COLO668 (cell line): Measurements from ENCODE around the gene PGLYRP1.

Experiments
- DNase-seq: peaks from one replicate; lab custom pipeline; 2025; ENCODE audit not compliant: unreplicated experiment; lab: John Stamatoyannopoulos, UW

The PGLYRP1 gene

DNA sequence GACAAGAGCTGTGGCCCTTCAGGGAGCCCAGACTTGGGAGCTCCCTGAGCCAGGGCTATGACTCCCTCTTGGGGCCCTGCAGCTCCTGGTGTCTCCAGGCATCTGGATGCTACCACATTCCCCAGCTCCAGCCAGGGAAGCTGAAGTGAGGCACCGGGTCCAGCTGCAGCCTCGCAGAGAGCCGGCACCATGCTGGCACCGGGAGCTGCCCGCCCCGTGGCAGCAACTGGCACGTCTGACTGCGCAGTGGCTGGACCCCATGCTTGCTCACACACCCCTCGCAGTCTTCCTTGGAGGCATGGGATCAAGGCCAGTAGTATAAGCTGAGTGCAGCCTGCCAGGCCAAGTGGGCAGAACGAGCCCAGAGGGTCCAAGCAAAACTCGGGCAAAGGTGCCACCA lies 10.5 kb upstream of the PGLYRP1 start:
- no peak for DNase-seq

DNA sequence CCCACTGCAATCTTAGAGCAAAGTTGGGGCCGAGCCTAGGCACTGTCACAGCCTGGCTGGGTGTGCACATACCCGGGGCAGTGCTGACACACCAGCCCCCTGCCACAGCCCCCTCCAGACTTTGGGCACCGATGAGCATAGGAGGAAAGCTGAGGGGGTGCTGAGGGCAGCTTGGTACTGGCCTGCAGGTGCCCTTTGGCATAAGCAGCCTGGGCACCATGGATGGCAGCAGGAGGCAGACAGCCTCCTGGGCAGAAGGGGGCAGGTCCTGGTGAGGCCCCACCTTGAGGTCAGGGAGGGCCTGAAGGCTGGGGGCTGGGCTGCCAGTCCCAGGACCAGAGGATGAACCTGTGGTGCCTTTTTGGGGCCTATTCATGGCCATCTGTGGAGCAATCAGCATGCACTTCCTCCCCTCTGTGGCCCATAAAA lies 9.8 kb upstream of the PGLYRP1 start:
- no peak for DNase-seq

DNA sequence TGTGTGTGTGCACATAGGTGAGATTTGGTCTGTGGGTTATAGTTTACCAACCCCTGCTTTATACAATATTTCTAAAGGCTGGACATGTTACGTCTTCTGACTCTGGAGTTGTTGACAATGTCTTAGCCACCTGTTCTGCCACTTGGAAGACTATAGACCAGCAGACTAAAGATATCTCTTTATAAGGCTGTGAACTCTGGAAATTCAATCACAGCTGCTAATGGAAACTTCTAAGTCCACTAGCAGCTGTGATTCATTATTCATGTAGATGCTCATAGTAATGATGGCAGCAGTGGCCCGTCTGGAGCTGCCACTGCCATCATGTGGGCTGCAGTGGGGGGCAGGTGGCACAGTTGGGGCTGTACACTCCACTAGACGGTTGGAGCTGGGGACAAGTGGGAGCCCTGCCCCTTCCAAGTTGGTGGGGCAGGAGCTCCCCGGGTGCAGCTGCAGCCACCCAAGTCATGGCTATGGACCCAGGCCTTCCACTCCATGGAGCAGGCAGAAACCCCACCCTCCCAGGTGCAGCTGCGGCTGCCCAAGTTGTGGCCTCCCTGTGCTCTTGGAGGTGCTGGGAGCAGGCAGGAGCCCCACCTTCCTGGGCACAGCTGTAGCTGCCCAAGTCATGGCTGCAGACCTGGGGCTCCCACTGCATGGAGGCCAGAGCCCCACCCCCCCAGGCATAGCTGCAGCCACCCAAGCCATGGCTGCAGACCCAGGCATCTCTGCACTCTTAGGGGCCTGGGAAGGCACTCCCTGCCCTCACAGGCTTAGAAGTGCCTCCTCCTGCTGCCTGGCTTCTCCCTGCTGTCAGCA lies 9.1 kb upstream of the PGLYRP1 start:
- DNase-seq = no peak

DNA sequence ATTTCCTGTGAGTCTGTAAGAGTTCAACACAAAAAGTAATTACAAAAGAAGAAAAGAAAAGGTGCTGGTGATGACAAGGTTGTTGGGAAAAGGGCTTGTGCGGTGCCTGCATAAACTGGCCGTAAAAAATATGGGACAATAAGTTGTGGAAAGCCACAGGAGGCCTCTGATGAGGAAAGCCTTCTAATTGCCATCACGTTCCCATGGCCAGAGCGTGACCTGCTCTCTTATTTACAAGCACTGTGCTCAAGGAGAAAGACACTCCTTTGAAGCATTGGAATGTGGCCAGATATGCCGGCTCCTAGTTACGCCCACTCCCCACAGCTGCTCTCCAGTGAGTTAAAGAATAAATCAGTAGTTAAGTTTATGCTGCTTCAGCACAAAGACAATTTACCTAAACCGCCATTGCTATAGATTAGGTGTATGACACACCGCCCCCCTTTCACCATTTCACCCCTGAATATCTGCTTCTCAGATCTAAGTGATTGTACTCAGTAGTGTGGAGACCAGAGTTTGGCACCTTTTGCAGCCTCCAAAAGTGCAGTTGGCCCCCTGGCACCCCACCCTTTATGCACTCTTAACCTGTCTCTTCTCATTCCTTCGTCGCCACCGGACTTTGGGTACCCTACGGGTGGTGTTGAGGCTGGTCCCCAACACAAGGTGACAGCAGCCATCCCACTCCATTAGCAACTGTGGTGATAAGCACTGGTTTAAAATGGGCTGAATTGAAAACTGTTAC lies 8.1 kb upstream of the PGLYRP1 start:
- DNase-seq = no peak

DNA sequence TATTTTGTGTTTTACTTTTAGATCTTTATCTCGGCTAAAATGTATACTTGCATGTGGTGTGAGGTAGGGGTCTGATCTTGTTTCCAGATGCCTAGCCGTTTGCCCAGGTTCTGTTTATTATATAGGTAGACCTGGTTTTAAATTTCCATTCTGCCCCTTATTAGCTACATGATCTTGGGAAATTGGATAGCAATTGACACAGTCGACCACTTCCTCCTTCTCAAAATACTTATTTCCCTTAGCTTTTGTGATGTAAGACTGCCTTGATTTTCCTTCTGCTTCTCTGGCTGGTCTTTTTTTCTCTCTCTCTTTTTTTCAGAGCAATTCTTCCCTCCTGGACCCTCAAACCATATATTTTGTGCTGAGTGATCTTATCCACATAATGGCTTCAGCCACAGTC lies 3.0 kb upstream of the PGLYRP1 start:
- DNase-seq = no peak

DNA sequence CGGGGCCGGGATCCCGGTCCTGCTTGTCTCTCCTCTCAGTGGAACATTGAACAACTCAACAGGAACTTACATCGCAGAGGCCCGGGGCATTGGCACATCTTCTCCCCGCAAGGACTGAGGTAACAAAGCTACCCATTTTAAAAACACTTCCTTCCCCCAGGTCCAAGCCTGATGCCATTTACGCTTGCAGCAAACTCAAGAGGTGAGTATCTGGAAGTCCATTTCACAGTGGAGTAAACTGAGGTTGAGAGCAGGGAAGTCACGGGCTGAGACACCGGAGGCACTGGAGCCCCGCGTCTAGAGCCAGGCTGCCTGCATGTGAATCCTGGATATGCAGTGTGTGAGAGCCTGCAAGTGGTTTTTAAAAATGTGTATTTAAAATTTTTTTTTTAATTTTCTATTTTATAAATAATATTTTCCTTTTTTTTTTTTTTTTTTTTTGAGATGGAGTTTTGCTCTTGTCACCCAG lies 492 bp upstream of the PGLYRP1 start:
- no peak for DNase-seq

DNA sequence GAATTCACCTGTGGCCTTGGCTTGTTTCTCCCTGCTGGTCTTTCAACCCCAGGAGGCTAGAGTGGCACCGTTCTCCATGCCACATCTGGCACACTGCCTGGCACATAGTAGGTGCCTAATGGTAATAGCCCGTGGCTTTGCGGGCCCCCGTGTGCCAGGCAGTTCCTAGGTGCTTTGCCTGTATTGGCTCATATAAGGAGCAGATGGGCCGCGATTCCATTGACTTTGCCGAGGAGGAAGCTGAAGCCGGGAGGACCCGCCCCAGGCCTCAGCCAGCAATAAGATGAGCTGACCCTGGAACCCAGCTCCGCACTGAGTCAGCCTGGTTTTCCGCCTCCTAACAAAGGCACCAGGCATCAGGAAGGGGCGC lies 807 bp downstream of the PGLYRP1 start:
- no peak for DNase-seq

DNA sequence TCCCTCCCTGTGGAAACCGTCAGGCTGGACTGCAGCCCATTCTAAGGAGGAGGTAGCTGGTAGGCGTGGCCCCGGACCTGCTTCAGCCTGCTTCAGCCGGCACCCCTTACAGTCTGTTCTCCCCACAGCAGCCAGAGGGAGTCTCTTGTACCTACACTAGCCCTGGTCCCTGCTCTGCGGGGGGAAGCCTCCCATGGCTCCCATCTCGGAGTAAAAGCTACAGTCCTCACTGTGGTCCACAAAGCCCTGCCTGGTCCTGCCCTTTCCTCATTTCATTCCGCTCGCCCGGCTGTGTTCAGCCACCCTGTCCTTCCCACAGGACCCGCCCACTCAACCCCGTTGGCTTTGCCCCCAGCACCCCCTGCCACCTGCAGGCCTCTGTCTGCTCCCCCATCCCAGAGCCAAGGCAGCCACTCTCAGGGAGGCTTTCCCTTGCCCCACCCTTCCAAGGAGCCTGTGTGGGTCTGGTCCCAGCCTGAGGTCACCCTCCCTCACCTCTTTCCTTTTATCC lies 1.3 kb downstream of the PGLYRP1 start:
- peak; percentile 13 for DNase-seq

DNA sequence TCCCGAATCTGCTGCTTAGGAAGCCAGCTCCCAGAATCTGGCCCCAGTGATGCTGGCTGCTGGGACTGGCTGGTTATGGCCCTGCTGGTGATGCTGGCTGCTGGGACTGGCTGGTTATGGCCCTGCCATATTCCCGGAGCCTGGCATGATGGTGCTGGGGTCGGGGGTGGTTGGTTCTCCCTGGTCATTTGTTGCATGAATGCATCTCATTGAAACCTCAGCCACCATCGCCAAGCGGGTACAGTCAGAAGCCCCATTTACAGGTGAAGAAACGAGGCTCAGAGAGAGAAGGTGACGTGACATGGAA lies 2.1 kb downstream of the PGLYRP1 start:
- no peak for DNase-seq

DNA sequence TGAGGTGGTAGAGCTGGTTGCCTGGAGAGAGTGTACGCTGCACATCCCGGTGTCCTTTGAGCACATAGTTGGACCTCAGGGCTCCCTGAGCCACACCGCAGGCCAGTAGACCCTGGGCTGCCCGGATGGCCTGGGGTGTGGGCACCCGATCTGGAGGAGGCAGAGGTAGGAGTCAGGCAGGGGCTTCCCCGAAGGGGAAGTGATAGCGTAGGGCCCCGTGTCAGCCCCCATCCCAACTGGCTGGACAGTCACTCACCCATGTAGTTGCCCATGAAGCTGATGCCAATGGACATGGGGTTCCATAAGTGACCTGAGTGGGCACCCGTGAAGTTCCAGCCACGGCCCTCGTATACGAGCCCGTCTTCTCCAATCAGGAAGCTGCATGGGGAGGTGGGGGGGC lies 3.6 kb downstream of the PGLYRP1 start:
- no peak for DNase-seq

DNA sequence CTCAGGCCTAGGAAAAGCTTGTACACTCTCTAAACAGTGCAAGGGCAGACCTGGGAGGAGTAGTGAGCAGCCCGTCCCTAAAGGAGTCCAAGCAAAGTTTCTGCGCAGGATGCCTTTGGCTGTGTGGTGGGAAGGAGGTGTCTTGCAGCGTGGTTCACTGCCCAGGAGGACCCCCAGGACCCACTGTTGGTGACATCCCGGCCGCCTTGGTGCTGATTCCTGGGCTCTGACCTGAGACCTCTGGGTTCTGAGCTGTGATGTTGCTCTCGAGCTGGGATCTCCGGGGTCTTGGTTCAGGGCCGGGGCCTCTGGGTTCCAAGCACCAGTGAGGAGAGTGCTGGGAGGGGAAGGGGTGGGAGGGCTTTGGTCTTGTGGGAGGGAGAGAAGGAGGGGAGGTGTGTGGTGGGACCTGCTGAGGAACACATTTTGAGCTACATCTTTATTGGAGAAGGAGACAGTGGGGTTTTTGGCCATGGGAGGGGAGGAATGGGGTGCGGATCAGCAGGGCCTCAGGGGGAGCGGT lies 4.1 kb downstream of the PGLYRP1 start:
- DNase-seq = no peak

DNA sequence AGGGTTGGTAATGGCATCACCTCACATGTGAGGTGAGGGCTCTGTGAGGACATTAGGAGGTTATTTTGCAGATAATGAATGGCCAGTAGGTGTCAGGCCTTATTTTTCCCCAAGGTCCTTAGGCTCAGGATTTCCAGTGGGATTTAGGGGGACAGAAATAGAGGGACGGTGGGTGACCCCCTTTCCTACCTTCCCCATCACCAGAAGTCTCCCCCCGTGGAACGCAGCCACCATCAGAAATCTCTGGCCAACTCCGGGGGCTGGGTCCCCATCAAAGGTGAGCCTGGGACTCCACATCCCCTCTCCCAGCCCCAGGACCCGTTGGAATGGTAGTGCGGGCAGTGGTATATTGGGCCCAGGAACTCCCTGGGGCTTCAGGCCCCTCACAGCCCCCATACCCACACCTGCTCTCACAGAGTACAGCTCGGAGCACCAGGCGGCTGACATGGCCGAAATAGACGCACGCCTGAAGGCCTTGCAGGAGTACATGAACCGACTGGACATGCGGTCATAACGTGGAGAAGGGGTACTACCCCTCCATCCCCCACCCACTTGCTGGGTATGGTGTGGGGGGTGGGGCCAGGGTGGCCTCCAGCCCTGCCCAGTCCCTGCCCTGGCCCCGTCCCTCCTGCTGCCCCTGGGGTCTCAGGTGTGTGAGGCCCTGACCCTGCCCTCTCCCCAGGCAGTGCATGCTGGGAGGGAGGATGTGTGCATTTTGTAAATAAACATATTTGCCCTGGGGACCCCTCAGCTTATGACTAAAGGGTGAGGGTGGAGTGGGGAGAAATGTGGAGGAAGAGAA lies 4.8 kb downstream of the PGLYRP1 start:
- no peak for DNase-seq

DNA sequence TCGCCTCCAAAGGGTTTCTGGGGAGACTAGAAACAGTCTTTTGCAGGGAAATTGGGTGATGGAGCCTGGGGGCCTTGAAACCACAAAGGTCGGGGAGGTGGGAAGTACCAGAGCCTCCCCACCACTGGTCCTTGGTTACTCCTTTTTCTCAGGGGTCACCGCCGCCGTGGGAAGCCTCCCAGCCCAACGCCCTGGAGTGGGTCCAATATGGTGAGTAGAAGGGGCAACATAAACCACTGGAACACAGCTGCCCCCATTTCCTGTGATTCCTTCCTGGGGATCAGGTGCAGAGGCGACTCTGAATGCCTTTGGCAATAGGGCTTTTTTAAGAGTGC lies 5.8 kb downstream of the PGLYRP1 start:
- no peak for DNase-seq

DNA sequence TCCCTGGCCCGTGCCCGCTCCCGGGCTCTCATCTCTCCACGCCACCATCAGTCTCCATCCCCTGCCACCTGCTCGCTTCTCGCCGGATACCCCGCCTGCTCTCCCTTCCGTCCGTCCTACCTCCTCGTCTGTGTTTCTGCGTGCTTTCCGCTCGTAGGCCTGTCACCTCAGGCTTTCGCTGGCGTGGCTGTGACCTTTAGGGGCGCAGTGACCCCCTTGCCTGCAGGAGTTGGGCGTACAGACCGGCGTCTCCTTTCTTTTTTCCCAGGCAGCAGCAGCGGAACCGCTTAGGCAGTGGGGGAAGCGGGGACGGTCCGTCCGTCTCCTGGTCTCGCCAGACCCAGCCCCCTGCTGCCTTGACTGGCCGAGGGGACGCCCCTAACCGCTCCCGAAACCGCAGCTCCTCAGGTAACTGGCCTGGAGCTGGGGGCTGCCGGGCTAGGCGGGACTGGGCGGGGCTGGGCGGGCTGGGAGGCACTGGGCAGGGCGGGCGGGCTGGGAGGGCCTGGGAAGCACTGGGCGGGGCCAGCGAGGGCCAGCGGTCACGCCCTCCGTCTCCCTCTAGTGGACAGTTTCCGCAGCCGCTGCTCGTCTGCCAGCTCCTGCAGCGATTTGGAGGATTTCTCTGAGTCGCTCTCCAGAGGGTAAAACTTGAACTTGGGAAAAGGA lies 6.3 kb downstream of the PGLYRP1 start:
- peak; percentile 88 for DNase-seq

DNA sequence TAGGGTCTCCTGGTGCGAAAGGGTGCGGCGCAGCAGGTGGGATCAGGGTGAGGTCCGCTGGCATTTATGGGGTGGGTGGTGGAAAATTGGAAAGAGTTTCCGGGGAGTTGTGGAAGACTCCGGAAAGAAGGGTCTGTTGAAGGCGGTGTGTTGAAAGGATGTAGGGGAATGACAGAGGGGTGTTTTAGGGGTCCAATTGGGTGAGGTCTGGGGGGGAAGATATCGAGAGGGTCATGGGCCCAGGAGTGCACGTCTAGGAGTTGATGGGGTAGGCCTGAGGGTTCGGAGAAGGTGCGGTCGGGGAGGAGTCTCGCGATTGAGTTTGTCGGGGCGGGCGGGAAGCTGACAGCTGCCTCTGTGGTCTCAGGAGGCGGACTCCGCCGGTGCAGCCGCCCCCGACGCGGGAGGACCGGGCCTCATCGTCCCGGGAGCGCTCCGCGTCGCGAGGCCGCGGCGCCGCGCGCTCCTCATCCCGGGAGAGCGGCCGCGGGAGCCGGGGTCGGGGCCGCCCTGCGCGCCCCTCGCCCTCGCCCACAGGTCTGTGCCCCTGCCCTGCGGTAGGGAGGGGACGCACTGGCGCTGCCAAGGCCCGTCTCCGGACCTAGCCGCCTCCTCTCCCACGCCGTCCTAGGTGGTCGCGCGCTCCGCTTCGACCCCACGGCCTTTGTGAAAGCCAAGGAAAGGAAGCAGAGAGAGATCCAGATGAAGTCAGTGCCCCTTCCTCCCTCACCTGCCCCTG lies 7.0 kb downstream of the PGLYRP1 start:
- peak; percentile 68 for DNase-seq

DNA sequence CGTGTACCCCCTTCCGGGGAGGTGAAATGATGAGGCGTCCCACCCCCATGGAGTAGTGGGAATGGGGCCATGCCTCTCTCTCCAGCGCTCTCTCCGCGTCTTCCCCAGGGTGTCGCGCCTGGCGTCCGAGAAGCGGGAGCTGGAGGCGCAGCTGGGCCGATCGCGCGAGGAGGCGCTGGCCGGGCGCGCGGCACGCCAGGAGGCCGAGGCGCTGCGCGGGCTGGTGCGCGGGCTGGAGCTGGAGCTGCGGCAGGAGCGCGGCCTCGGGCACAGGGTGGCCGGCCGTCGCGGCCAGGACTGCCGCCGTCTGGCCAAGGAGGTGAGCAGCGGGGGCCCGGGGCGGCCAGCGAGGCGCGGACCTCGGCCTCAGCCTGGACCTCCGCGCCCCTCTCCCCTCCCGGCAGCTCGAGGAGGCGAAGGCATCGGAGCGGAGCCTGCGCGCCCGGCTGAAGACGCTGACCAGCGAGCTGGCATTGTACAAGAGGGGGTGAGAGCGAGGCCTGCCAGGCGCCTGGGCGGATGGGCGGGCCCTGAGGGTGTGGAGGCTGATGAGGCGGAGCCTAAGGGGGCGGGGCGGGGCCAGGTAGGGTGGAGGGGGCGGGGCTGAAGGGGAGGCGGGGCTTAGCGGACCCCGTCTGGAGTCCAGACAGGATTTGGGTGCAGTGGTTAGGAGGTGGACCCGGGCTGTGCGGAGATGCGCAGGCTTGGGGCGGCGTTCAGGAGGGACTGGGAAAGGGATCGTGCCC lies 7.7 kb downstream of the PGLYRP1 start:
- DNase-seq = peak; percentile 94

DNA sequence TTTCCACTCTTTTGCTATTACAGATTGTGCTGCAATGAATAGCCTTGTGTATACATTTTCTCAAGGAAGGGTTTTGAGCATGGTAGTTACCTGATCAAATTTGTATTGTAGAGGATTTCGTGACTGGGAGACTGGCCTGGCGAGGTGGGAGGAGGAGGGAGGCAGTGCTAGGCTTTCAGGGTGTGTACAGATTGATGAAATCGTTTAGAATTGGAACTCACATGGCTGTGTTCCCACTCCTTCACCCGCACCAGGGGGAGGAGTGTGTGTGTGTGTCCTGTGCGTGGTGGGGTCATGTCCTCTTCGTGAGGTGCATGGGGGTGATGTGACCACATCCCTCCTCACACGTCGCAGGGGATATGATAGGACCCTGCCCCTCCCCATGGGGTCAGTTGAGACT lies 8.3 kb downstream of the PGLYRP1 start:
- DNase-seq = no peak

DNA sequence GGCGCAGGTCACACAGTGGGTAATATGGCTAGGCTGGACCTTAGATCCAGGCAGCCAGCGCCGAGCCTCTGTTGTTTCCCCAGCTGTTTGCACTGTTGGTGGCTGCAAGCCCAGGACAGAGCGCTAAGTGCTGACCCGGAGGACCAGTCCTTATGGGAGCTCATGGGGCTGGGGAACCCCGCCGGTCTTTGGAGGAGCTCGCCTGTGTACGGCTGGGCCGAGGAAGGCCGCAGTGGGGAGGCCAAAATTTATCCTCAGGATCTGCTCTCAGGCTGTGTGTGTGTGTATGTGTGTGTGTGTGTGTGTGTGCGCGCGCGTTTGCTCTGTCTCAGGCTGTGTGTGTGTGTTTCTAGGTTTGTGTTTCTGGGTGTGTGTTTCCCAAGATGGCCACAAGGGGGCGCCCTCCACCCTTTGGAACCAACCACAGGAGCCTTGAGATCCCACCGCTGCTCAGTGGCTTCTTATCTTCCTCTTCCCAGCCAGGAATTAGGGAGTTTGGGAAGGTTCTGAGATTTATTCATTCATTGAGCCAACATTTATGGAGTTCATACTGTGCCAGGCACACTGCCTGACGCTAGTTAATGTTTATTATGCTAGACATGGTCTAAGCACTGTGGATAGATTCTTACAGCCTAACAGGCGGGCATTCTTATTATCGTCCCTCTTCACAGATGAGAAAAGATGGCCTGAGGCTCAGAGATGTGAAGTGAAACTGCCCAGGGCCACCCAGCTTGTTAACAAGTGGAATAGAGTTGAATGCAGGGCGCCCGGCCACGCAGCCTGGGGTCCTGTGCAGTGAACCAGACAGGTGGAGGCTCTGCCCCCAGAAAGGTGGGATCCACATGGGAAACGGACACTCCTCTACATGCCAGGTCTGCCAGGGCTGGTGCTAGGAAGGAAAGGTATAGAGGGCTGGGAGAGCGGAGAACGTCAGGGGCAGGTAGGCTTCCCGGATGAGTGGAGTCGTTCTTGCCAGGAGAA lies 13.0 kb downstream of the PGLYRP1 start:
- DNase-seq = peak; percentile 65
